NB4 (cell line): ENCODE measurements around the gene TRAM2.

Source experiments
- DNase-seq: peaks from one replicate; pipeline ENCODE4 v3.0.0; 2010; ENCODE audit warnings: low read depth
- H3K4me3 ChIP-seq: one replicate; pipeline ENCODE4 v1.5.1; 2011; ENCODE audit warnings: mild to moderate bottlenecking, low read depth, low read length, moderate library complexity
- MYC ChIP-seq: IDR thresholded peaks from 2 replicates; pipeline ENCODE4 v1.6.1; 2011; ENCODE audit warnings: low read depth, low read length
- POLR2A ChIP-seq: IDR thresholded peaks from 2 replicates; pipeline ENCODE4 v1.6.1; 2011; ENCODE audit warnings: mild to moderate bottlenecking; ENCODE audit not compliant: insufficient read length; ENCODE audit errors: extremely low read depth
- TF ChIP-seq, protein P1 (sequence below): IDR thresholded peaks from one replicate; pipeline ENCODE4 v1.5.1; 2012; ENCODE audit warnings: low read depth, low read length
- TF ChIP-seq, protein P2 (sequence below): IDR thresholded peaks from 2 replicates; pipeline ENCODE4 v1.6.1; 2011; ENCODE audit warnings: low read depth, low read length

The TRAM2 gene

DNA sequence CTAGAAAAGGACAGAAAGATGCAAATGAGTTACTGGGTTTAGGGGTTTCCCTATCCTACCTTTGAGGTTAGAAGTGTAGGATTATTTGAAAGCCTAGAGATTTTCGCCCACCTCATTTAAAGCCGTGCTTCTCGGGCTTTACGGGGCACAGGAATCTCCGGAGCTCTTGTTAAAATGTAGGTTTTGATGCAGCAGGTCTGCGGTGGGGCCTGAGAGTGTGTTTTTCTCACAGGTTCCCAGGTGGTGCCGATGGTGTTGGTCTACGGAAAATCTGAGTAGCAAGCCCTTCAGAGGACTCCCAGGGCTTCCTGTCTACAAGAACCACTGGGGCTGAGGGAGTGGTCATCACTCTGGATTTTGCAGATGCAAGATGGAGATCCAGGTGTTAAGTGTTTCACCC is 47.5 kb downstream of the TRAM2 start:
- TF ChIP-seq MYC = no peak
- TF ChIP-seq, protein P1, sequence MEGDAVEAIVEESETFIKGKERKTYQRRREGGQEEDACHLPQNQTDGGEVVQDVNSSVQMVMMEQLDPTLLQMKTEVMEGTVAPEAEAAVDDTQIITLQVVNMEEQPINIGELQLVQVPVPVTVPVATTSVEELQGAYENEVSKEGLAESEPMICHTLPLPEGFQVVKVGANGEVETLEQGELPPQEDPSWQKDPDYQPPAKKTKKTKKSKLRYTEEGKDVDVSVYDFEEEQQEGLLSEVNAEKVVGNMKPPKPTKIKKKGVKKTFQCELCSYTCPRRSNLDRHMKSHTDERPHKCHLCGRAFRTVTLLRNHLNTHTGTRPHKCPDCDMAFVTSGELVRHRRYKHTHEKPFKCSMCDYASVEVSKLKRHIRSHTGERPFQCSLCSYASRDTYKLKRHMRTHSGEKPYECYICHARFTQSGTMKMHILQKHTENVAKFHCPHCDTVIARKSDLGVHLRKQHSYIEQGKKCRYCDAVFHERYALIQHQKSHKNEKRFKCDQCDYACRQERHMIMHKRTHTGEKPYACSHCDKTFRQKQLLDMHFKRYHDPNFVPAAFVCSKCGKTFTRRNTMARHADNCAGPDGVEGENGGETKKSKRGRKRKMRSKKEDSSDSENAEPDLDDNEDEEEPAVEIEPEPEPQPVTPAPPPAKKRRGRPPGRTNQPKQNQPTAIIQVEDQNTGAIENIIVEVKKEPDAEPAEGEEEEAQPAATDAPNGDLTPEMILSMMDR = no peak
- no peak for TF ChIP-seq POLR2A
- TF ChIP-seq, protein P2, sequence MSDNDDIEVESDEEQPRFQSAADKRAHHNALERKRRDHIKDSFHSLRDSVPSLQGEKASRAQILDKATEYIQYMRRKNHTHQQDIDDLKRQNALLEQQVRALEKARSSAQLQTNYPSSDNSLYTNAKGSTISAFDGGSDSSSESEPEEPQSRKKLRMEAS = no peak
- H3K4me3 ChIP-seq = no peak overlapping the region
- DNase-seq = no peak

DNA sequence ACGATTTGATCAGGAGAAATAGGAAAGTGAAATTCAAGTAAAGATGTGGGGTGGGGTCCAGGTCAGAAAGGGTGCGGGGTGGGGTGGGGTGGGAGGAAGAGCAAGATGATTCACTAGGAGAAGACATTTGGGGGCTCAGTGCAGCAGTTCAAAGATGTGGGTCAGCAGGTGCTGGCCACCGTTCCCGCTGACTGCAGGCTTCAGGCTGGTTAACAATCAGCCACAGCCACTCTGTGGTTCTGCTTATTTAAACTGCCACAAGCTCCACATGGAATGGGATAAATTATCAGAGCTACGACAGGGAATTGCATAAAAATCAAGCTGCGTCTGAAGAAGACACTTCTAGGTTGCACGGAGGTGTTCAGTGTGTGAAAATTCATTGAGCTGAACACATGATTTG is 49.4 kb downstream of the TRAM2 start:
- TF ChIP-seq POLR2A = no peak
- TF ChIP-seq, protein P2 = no peak
- TF ChIP-seq, protein P1 = no peak
- H3K4me3 ChIP-seq = no peak overlapping the region
- no peak for DNase-seq

DNA sequence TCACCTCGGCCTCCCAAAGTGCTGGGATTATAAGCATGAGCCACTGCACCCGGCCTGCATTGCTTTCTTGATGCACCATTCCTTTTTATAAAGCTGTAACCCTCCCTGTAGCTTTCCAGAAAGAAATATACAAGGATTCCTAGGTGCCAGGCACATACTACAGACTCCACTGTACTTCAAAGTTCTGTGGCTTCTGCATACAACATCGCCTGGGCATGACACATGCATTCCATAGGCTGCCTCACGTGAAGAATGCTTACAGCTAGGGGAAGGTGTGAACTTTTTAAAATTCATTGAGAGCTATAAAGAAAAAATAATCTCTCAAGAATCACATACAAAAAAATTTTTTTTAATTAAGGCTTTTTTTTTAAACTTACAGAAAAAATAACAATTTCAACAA is 50.2 kb downstream of the TRAM2 start:
- no peak overlapping the region for H3K4me3 ChIP-seq
- TF ChIP-seq POLR2A (no peak), MYC (no peak)
- TF ChIP-seq, protein P2 = no peak
- TF ChIP-seq, protein P1 = no peak
- DNase-seq = no peak

DNA sequence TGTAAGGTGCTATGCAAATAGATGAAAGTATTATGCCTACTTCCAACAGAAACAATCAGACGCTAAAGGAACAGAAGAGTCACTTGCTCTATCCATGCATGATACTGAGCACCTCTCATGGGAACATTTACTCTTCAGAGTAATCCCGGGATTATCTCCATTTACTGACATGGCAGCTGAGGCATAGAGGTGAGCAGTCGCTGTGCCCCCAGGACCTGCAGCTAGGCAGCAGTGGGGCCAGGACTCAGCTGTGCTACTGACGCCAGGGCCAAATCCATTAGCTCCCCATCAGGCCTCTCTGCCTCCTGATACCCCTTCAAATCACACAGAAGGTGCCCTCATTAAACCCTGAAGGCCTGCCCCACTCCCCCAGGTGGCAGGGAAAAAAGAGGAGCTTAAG is 51.9 kb downstream of the TRAM2 start:
- H3K4me3 ChIP-seq = no peak overlapping the region
- DNase-seq = no peak
- TF ChIP-seq MYC (no peak), POLR2A (no peak)
- TF ChIP-seq, protein P2 = no peak

DNA sequence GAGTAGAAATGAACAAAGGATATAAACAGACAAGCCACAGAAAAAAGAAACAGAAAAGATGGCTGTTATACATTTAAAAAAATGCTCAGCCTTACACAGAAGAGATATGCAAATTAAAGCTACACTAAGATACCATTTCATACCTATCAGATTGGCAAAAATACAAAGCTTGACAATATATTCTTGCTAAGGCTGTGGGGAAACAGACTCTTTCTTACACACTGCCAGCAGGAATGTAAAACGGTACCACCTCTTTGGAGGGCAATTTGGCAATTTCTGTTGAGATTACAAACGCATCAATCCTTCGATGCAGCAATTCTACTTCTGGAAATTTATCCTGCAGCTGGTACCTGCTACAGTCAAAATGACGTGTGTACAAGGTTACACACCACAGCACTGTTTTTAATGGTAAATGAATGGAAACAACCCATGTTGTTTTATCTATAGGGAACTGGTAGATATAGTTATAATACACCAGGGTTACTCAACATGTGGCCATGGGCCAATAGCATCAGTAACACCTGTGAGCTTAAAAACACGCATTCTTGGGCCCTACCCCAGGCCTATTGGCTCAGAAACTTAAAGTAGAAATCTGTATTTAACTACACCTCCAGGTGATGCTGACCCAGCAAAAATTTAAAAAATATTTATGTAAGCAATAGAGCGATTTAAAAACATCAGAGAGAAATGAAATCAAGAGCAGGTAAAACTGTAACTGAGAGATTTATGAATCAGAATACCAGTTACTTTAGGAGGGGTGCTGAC is 53.3 kb downstream of the TRAM2 start:
- H3K4me3 ChIP-seq = no peak overlapping the region
- no peak for DNase-seq
- TF ChIP-seq, protein P2 = no peak
- TF ChIP-seq POLR2A (no peak), MYC (no peak)
- TF ChIP-seq, protein P1 = no peak

DNA sequence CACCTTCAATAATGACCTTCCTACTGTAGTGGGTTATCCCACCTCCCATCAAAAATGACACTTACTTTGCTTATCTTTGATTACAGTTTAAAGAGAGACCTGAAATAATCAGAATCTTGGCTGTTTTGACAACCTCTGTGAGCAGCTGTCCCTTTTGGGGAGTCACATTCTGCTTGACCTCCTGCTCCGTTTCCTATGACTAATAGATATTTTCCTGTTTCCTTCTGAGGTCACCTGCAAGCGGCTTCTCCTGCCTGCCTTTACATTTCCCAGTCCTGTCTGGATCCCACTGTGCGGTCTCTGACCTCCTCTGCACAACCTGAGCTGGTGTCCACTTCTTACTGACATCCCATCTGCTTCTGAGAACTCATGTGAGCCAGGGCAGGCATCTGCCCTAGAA is 54.2 kb downstream of the TRAM2 start:
- DNase-seq = no peak
- H3K4me3 ChIP-seq = no peak overlapping the region
- TF ChIP-seq, protein P1 = no peak
- TF ChIP-seq, protein P2 = no peak
- TF ChIP-seq MYC (no peak), POLR2A (no peak)
